Measurements from ENCODE around the gene FGF3.

FGF3 gene

DNA sequence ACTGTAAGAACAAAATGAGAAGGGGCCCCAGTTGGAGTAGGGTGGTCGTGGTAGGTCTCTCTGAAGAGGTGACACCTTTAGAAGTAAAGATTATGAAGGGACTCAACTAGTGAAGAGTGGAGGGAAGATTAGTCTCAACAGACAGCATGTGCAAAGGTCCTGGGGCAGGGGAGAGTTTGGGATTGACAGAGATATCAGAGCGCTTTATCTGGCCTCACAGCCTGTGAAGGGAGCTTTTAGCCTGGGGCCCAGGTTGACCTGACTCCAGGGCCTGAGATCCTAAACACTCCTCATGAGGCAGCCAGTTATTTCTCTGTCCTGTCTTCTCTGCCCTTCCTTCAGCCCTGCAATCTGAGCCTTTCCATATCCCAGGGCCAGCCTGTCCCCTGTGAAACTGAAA lies 16.2 kb downstream of the FGF3 start:
- no peak for DNase-seq (ENCODE audit: low spot score)
- TF ChIP-seq, protein P1, sequence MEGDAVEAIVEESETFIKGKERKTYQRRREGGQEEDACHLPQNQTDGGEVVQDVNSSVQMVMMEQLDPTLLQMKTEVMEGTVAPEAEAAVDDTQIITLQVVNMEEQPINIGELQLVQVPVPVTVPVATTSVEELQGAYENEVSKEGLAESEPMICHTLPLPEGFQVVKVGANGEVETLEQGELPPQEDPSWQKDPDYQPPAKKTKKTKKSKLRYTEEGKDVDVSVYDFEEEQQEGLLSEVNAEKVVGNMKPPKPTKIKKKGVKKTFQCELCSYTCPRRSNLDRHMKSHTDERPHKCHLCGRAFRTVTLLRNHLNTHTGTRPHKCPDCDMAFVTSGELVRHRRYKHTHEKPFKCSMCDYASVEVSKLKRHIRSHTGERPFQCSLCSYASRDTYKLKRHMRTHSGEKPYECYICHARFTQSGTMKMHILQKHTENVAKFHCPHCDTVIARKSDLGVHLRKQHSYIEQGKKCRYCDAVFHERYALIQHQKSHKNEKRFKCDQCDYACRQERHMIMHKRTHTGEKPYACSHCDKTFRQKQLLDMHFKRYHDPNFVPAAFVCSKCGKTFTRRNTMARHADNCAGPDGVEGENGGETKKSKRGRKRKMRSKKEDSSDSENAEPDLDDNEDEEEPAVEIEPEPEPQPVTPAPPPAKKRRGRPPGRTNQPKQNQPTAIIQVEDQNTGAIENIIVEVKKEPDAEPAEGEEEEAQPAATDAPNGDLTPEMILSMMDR (IDR thresholded peaks at IDR 0.05; ENCODE audit: extremely low read depth, missing control alignments) = no peak

DNA sequence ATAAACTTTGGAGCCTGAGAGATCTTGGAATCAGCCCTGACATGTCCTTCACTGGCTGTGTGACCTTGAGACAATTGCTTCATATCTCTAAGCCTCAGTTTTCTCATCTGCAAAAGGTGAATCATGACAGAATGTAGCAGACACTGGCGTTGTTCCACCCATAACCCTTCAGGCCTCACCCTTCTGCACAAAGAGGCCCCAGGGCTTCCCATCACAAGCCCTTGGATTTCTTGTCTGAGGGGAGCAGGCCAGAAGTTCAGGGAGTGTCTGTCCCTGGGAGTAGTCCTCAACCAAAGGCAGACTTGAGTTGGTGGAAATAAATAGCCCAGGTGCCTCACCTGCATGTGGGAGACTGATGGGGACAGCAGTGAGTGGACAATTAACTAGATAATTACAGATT lies 16.6 kb downstream of the FGF3 start:
- DNase-seq (ENCODE audit: low spot score) = no peak
- TF ChIP-seq, protein P1 (IDR thresholded peaks at IDR 0.05; ENCODE audit: extremely low read depth, missing control alignments) = no peak

DNA sequence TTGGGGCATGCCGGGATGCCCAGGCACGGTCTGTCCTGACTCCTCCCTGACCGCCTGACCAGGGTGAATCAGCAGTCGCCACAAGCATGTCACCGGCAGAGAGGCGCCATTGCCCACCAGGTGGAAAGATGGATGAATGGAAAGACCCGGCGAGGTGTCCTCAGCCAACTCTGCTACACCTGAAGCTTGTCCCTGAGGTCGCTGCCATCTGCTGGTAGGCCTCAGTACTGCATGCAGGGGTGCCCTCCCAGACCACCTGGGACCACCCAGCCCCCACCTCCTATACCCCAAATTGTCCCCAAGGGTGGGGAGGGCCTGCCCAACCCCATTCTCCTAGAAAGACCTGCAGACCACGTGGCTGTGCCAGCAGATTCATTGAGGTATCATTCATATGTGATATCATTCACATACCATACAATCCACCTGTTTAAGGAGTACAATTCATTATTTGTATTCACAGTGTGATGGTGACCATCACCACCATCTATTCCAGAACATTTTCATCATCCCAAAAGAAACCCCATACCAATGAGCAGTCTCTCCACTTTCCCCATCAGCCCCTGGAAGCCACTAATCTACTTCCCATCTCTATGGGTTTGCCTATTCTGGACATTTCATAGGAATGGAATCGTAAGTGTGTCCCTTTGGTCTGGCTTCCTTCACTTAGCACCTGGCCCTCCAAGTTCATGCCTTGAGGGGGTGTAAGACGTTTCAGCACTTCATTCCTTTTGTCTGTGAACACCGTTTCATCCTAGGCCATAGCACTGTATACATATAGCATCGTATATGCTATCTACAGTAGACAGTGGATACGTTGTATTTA lies 17.5 kb downstream of the FGF3 start:
- peak; percentile 64 for DNase-seq (ENCODE audit: low spot score)
- TF ChIP-seq, protein P1 (IDR thresholded peaks at IDR 0.05; ENCODE audit: extremely low read depth, missing control alignments) = peak; percentile 45

DNA sequence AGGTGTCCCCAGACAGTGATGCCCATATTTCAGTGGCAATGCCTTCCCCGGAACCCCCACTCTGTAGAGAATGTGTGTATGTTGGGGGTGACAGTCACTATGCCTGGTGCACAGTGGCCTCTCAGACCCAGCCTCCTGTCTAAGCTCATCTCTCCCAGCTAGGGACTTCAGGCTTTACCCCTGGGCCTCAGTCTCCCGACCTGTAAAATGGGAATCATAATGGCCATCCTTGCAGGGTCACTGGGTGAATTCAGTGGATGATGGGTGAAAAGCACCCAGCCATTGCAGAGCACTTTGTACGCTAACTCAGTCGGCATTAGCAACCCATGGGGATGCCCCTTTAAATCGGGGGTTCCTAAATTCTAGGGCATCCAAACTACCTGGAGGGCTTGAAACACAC lies 18.9 kb downstream of the FGF3 start:
- TF ChIP-seq, protein P1 (IDR thresholded peaks at IDR 0.05; ENCODE audit: extremely low read depth, missing control alignments) = no peak
- DNase-seq (ENCODE audit: low spot score) = no peak

DNA sequence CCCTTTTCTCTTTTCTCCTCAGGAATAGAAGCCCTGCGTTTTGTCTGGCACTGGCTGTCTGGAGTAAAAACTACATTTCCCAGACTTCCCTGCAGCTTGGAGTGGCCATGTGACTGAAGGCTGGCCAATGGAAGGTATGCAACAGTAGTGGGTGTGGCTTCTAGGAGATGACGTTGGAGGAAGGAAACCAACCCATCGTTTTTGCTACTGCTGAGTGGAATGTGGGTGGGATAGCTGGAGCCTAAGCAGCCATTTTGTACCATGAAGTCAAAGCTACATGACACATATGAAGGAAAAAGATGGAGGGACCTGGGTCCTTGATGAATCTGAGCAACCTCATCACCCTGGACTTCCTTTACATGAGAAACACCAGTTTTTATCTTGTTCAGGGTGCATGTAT lies 19.6 kb downstream of the FGF3 start:
- DNase-seq (ENCODE audit: low spot score) = no peak
- TF ChIP-seq, protein P1 (IDR thresholded peaks at IDR 0.05; ENCODE audit: extremely low read depth, missing control alignments) = no peak

DNA sequence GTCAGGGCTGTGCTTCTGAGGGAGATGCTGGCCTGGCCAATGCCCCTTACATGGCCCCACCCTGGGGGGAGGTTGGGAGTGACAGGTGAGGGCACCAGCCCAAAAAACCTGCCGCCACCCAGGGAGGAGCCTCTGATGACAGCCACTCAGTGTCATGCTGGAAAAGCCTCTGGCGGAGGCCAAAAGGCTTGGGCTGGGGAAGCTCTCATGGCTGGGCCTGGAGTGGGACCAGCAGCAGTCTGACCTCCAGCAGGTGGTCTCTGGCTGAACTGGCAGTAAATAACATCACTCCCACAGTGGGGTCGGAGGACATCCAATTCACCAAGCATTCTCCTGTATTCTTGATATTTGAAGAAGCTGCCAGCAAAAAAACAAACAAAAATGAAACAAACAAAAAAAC lies 20.1 kb downstream of the FGF3 start:
- TF ChIP-seq, protein P1 (IDR thresholded peaks at IDR 0.05; ENCODE audit: extremely low read depth, missing control alignments) = no peak
- DNase-seq (ENCODE audit: low spot score) = no peak

DNA sequence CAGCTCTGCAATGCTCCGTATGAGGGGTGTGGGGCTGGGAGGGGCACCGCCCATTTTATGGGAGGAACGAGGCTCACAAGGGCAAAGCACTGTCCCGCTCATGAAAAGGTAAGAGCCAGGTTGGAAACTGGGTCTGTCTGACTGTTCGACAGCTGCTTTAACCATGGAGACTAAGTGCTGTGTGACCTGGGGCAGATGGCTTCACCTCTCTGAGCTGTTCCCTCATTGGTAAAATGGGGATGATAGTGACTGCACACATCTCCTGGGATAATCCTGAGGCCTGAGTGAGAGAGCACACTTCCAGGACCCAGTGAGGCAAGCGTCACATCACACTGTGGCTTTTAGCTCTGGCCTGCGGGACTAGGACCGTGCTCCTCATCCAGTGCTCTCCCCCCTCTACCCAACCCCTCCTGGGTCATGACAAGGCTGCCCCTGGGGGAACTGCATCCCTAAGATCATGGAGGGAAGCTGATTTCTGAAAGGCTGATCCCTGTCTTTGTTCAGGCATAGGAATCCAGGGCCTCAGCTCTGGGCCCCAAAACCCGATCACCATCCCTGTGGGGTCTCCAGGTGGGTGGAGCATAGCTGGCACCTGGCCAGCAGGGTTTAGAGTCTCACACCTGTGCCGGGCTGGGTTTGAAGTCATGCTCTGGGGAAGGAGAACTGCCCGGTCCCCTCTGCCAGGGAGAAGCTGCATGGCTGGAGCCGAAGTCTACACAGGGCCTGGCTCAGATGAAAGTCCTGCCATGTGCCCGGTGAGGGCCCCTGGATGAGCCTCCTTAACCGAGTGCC lies 21.3 kb downstream of the FGF3 start:
- TF ChIP-seq, protein P1 (IDR thresholded peaks at IDR 0.05; ENCODE audit: extremely low read depth, missing control alignments) = no peak

More for the DNA sequence above, 21.3 kb downstream of the FGF3 start:
- no peak for DNase-seq (ENCODE audit: low spot score)
